Activated effector memory CD4-positive, alpha-beta T cell treated with Interleukin-2 at 50 U/mL for 16 hours (primary cell): ENCODE data around the gene CCIN.
"Not testable (repeated sequence)": the region's sequence is repeated elsewhere in the genome, so short reads cannot be mapped to it uniquely, and the experiment has no call there.

ENCODE experiments used
- DNase-seq: peaks from one replicate; pipeline ENCODE4 v3.0.0-alpha.2; 2020

Gene CCIN

DNA sequence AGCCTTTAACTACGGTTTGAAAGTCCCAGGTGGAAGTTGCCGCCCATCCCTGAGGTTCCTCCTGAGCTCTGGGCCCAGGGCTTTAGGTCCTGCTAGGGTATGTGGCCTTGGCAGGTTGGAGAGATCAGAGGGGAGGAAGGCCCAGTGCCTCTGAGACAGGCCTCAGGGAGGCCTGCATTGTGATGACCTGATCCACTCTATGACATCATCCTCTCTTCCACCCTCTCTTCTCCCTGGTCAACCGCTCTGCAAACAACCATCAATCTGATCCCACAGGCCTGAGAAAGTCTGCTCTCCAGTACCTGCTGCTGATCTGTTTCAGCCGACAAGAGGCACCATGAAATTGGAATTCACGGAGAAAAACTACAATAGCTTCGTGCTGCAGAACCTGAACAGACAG, at the start of gene CCIN:
Gene CCIN, plus strand, starts transcription at position 223 of the 400 bp plus-strand sequence. Its CDS starts 115 bp downstream, at position 338.
- DNase-seq = no peak

DNA sequence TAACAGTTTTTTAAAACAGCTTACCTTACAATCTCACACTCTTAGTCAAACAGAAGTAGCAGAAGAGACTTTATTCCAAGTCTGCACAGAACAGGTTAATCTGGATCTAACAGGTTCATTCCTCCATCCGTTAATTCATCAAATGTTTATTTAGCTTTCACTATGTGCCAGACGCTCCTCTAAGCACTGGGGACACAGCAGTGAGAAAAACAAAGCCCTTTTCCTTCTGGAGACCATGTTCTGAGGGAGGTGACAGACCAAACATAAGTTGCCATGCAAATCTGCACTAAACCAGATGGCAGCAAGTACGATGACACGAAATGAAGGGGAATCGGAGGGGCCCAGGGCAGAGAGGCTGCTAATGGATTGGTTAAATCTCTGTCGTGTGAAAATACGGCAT, 49.7 kb upstream of the CCIN start:
- no peak for DNase-seq

- no peak for DNase-seq
Measured at GRCh38 chr9:36120705-36121104, 48.5 kb upstream of the CCIN start.

GRCh38 chr9:36121971-36122370, 47.2 kb upstream of the CCIN start:
- no peak for DNase-seq

DNA sequence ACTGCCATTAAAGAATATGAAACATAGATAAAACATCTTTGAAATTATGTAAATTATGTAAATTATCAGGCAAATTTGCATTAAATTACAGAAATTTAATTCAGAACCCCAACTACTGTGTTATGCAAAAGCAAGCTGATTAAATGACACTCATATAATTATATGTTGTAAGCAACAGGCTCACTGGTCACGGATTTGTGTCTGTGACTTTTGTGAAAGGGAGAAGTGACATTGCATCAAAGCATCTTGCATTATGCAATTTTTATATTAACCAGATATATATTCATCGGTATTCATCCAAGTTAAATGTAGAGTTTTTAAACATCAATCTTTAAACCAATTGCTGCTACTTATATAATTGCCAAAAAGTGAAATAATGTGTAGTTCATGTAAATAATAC, 45.7 kb upstream of the CCIN start:
- no peak for DNase-seq

DNA sequence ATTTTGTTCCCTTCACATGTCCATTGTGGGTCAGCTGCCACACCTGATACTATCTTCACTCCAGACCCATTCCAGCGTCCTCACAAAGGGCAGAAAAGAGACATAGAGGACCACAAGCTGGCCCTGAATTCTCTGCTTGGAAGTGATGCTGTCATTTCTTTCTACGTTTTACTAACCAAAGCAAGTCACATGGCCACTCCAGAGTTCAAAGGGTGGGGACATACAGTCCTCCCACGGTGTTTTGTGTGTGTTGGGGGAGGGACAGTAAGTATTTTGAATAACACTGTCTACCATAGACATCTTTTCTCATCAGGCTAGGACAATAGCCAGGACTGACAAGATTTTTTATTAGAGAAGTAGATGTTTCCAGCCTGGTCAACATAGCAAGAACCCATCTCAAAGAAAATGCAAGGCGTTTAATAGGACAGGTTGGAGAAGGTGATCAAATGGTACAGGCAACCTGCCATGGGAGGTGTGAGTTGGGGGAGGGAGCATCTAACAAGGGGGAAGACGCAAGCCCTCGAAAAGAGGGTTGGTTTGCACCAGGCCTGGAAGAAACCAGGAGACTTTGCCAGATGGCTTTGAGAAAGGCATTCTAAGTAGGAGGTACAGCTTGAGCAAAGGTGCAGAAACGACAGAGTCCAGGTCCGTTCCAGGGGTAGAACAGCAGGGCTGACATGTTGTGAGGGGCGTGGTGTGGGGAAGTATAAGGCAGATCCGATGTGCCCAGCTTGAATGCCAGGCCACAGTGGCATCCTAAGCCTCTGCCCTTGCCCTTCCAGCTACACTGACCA, 43.9 kb upstream of the CCIN start:
- DNase-seq = no peak

DNA sequence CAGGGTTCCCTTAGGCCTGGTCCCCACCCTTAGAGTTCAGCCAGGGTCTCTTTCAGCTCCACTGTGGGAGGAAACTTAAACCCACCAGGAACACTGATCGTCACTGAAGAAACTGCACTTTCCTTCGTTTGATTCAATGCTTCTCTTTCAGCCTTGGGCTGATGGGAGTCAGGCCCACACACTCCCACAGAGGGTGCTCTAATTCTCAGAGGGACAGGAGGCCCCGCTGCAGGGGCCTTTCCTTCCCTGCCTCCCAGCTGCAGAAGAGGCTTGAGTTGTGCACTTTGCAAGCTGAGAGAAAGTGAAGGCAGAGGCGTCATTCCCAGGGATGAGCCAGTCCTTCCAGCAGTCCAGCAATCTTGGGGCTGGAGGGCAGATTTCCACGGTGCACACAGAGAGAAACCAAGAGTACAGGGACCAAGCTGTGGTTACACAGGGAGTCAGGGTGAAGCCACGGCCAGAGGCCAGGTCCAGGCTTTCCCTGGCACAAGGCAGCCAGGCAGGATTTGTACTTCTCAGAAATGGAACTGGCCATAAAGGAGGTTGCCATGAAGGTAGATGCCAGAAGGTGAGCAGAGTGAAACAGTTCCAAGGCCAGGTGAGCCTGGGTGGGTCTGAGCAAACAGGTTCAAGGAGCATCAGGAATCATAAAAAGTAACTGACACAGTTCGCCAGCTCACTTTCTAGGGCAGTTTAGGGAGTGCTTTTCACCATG, 43.0 kb upstream of the CCIN start:
- DNase-seq = no peak

- DNase-seq = no peak
Measured at GRCh38 chr9:36127652-36128244, 41.4 kb upstream of the CCIN start.

DNA sequence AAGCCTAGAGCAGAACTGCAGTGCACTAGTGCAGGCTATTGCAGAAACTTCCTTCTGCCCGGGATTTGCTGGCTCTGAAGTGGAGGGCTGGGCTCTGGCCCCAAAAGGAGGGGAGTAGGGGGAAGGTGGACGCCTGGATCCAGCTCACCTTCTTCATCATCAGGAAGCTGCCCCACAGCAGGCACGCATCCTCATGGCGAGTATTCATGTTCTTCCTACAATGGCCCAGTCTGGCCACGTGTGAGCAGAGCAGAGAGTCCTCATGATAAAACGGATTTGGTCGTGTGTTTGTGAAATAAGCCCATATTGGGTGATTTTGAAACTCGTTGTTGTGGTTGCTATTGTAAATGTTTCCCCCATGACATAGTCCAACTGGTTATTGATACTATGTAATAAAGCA, 40.8 kb upstream of the CCIN start:
- no peak for DNase-seq

DNA sequence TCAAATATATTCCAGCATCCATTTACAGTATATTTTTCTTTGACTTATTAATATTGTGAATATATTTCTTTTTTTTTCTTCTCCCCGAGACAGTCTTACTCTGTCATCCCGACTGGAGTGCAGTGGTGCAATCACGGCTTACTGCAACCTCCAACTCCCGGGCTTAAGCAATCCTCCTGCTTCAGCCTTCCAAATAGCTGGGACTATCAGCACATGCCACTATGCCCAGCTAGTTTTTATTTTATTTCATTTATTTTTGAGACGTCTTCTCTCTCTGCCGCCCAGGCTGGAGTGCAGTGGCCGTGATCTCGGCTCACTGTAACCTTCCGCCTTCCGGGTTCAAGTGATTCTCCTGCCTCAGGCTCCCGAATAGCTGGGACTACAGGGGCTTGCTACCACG, 40.0 kb upstream of the CCIN start:
- DNase-seq = no peak

- DNase-seq = not testable (repeated sequence)
Measured at GRCh38 chr9:36131666-36132065, 37.5 kb upstream of the CCIN start.

- DNase-seq = no peak
Measured at GRCh38 chr9:36132086-36132485, 37.1 kb upstream of the CCIN start.

DNA sequence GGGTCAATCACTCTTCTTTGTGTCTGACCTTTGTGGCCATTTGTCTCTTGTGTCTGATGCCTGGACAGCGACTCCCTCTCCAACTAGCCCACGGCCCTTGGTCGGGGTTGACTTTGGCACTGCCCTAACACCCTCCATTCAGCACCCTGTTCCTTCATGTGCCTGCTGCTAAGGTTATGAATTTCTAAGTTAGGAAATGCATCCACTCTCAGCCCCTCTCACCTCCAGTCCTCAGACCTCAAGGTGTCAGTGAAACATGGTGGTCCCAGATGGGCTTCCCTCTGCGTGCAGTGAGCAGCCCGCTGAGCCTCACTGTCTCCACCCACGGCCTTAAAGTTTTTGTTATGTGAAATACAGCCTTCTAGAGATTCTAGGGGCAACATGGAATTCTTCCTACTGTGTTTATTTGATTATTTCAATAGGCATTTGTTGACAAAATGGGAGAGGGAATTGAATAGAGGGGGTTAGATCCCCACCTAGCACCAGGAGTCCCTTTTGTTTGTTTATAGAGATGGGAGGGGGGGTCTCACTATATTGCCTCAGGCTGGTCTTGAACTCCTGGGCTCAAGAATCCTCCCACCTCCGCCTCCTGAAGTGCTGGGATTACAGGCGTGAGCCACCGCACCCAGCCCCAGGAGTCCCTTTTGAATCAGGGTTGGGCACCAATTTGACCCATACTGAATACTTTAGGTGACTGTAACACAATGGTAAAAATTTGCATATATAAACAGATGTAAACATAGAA, 34.3 kb upstream of the CCIN start:
- DNase-seq = no peak

GRCh38 chr9:36135741-36136271, 33.4 kb upstream of the CCIN start:
- DNase-seq = no peak

DNA sequence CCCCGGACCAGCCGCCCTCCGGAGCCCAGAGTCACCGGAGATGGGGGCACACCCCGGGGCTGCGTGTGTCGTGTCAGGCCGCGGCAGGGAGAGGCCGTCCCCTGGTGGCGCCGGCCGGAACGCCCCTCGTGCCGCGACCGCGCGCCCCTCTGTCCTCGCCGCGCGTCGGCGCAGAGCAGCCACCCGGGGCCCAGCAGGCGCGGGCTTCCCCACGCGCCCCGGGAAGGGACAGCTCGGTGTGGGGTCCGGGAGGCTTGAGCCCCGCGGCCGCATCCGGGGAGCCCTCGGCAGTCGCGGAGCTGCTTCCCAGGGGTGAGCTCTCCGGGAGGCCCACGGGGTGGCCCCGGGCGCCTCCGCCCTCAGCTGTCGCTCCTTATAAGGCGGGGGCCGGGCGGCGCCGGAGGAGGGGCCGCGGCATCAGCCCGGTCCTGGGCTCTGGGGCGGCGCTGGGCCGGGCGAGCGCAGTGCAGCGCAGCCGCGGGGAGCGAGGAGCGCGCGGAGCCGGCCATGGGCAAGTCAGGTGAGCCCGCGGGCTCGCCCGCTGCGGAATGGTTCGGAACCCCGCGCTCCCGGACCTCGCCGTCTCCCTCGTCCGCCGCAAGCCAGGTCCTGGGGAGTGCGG, 32.8 kb upstream of the CCIN start, which contains the start of gene GLIPR2:
Gene GLIPR2, plus strand, starts transcription at position 462 of the 622 bp plus-strand sequence. Its CDS starts 46 bp downstream, at position 508.
- DNase-seq = peak; percentile 69

- DNase-seq = no peak
Measured at GRCh38 chr9:36136894-36137391, 32.2 kb upstream of the CCIN start.

GRCh38 chr9:36137392-36138004, 31.7 kb upstream of the CCIN start:
- DNase-seq = no peak

GRCh38 chr9:36138496-36138895, 30.7 kb upstream of the CCIN start:
- DNase-seq = no peak

DNA sequence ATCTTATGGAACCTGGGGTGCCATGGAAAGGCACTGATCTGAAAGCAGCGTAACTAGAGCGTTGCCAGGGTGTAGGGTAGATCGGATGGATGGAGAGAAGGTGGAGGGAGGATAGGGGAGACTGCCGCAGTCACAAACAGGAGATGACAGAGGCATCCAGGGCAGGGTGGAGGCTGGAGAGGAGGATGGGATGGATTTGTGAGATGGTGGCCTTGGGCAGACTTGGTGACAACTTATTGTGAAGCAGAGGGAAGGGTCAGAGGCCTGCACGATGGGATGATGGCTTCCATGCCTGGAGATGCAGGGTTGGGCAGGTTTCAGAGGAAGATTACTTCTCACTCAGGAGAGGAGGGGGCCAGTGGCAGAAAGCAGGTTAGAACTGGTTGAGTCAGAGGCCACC, 30.3 kb upstream of the CCIN start:
- no peak for DNase-seq

DNA sequence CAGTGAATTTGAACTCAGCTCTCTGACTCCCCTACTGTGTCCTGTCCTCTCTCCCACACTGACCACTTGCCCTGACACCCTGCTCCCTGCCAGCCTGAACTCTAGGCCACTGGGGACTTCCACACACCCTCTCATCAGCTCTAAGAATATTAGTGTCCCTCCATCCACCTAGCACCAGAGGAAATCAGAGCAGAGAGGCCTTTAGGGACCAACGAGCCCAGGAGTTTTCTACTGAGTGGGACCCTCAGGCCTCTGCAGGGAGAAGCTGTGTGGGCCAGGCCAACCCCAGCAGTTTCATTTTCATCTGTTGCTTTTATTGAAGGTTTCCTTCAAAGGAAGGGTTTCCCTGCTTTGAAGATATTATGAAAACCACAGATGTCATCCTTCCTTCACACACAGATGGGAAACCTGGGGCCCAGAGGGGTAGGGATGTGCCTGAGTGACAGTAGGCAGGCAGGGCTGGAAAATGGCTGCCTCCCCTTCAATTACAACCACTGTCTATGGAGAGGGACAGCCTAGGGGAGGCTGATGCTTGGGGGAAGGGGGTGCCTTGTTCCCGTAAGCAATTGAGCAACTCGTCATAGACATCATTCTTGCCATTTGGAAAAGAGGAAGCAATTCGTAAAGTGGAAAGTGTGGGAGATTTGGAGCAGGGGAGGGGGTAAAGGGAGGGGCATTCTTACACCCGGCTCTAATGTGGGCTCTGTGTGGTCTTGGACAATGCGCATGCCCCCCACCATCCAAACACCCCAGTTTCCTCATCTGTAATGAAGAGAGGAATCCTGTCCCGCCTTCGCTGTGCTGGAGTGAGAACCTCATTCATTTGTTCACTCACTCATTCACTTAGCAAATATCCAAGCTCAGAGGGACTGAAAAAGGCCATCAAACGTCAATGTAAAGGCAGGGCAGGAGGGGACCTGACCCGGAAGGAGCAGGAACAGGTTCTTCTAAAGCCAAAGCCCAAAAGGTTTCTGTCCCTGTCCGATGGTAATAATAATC, 28.8 kb upstream of the CCIN start:
- no peak for DNase-seq
